Medulla oblongata (tissue), 1 donor: ENCODE results near the gene ETNK1.
"Not testable (repeated sequence)": the region's sequence is repeated elsewhere in the genome, so short reads cannot be mapped to it uniquely, and the experiment has no call there.

Experiments
- DNase-seq: peaks from one replicate; pipeline ENCODE4 v3.0.0-alpha.2; 2015; ENCODE audit errors: extremely low spot score

Gene ETNK1

GRCh38 chr12:22624870-22625761 is at the start of gene ETNK1:
Gene ETNK1 (plus strand): TSS chr12:22625171. CDS start chr12:22625431, 260 bp downstream.
- DNase-seq, result peak; percentile 97

GRCh38 chr12:22576065-22576464 is 48.9 kb upstream of the ETNK1 start:
- DNase-seq, result no peak

- DNase-seq, result no peak
Measured at GRCh38 chr12:22576473-22576872, 48.5 kb upstream of the ETNK1 start.

GRCh38 chr12:22577667-22578066 is 47.3 kb upstream of the ETNK1 start:
- DNase-seq, result no peak

GRCh38 chr12:22578328-22578727 is 46.6 kb upstream of the ETNK1 start:
- no peak for DNase-seq

- DNase-seq, result no peak
Measured at GRCh38 chr12:22588817-22589216, 36.2 kb upstream of the ETNK1 start.

- DNase-seq, result no peak
Measured at GRCh38 chr12:22593864-22594263, 31.1 kb upstream of the ETNK1 start.

GRCh38 chr12:22597539-22597938 is 27.4 kb upstream of the ETNK1 start:
- not testable (repeated sequence) for DNase-seq

- DNase-seq, result no peak
Measured at GRCh38 chr12:22598141-22598762, 26.7 kb upstream of the ETNK1 start.

- DNase-seq, result no peak
Measured at GRCh38 chr12:22598763-22599161, 26.2 kb upstream of the ETNK1 start.

GRCh38 chr12:22600181-22600580 is 24.8 kb upstream of the ETNK1 start:
- DNase-seq, result no peak

- no peak for DNase-seq
Measured at GRCh38 chr12:22609501-22609900, 15.5 kb upstream of the ETNK1 start.

- no peak for DNase-seq
Measured at GRCh38 chr12:22610131-22610530, 14.8 kb upstream of the ETNK1 start.

GRCh38 chr12:22612822-22613221 is 12.1 kb upstream of the ETNK1 start:
- not testable (repeated sequence) for DNase-seq

- no peak for DNase-seq
Measured at GRCh38 chr12:22615963-22616501, 8.9 kb upstream of the ETNK1 start.

GRCh38 chr12:22617630-22618029 is 7.3 kb upstream of the ETNK1 start:
- DNase-seq, result no peak

GRCh38 chr12:22624548-22624869 is 462 bp upstream of the ETNK1 start:
- DNase-seq, result no peak

GRCh38 chr12:22625762-22626294 is 857 bp downstream of the ETNK1 start:
- DNase-seq, result peak; percentile 75

- DNase-seq, result peak; percentile 77
Measured at GRCh38 chr12:22626406-22626805, 1.4 kb downstream of the ETNK1 start.

GRCh38 chr12:22627371-22627770 is 2.4 kb downstream of the ETNK1 start:
- peak; percentile 24 for DNase-seq

GRCh38 chr12:22628228-22628627 is 3.3 kb downstream of the ETNK1 start:
- no peak for DNase-seq

- peak; percentile 36 for DNase-seq
Measured at GRCh38 chr12:22631863-22632463, 7.0 kb downstream of the ETNK1 start.
